DMS153 (cell line): ENCODE results near the gene GALNT6.
A peak's percentile ranks its signal among the peaks of the same experiment; 100 is the strongest.

ENCODE experiments used
- DNase-seq: peaks from one replicate; lab custom pipeline; 2025; lab: John Stamatoyannopoulos, UW

GALNT6 gene

GRCh38 chr12:51406290-51406689, 15.1 kb upstream of the GALNT6 start:
- DNase-seq, result no peak

- DNase-seq, result peak; percentile 79
These were observed 14.6 kb upstream of the GALNT6 start for GRCh38 chr12:51405801-51406207.

DNA sequence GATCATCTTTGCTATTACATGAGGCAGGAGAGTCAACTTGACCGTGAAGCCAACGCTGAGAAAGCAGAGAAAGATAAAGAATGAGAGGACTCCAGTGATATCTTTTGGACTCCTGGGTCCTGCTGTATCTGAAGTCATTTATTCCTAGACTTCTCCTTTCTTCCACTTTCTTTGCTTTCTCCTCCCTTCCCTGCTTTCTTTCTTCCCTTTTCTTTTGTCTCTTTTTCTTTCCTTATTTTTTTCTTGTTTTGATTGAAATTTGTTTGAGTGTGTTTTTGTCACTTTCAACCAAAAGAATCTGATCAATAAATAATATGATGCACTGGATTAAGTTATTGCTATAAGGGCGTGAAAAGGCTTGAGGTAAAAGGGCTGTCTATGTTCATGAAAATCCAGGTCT, 13.4 kb upstream of the GALNT6 start:
- DNase-seq, result no peak

DNA sequence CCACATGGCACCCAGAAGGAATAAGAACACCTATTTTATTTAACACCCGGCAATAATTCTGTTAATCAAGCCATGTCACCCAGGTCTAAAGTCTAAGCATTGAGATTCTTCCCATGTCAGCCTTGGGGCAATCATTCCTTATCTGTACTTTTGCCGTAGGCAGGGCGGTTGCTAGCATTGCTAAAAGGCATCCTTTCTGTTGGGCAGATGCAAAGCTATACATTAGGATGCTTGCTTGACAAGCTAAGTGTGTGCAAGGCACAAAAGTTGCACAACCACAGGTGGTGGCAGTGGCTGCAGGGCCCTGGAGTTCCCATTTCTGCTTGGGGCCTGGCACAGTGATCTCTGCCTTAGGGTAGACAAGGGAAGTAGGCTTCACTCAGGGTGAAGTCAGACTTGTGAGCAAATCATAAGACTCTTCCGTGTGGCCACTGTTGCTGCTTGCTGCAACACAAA, 12.5 kb upstream of the GALNT6 start:
- DNase-seq, result no peak

GRCh38 chr12:51403159-51403558, 12.0 kb upstream of the GALNT6 start:
- DNase-seq, result no peak

- no peak for DNase-seq
These were observed 10.7 kb upstream of the GALNT6 start for GRCh38 chr12:51401900-51402299.

GRCh38 chr12:51401486-51401885, 10.3 kb upstream of the GALNT6 start:
- DNase-seq, result no peak

DNA sequence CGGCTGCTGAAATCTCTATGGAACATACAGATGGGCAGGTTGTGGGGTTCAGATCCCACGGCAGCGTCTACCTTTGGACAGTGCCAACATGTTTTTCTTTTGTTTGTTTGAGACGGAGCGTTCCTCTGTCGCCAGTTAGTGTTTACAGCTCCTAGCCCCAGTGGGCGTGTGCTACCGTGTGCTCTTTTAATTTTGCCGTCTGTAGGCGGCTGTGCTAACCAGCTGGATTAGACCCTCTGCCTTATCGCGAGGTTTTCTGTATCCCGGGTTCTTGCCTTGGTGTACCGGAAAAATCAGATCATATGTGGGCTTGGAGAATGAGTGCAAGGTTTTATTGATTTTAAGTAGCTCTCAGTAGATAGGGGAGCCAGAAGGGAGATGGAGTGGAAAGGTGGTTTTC, 9.8 kb upstream of the GALNT6 start:
- no peak for DNase-seq

GRCh38 chr12:51399891-51400290, 8.7 kb upstream of the GALNT6 start:
- DNase-seq, result no peak

GRCh38 chr12:51397670-51398069, 6.5 kb upstream of the GALNT6 start:
- no peak for DNase-seq

- DNase-seq, result no peak
These were observed 4.4 kb upstream of the GALNT6 start for GRCh38 chr12:51395283-51396230.

DNA sequence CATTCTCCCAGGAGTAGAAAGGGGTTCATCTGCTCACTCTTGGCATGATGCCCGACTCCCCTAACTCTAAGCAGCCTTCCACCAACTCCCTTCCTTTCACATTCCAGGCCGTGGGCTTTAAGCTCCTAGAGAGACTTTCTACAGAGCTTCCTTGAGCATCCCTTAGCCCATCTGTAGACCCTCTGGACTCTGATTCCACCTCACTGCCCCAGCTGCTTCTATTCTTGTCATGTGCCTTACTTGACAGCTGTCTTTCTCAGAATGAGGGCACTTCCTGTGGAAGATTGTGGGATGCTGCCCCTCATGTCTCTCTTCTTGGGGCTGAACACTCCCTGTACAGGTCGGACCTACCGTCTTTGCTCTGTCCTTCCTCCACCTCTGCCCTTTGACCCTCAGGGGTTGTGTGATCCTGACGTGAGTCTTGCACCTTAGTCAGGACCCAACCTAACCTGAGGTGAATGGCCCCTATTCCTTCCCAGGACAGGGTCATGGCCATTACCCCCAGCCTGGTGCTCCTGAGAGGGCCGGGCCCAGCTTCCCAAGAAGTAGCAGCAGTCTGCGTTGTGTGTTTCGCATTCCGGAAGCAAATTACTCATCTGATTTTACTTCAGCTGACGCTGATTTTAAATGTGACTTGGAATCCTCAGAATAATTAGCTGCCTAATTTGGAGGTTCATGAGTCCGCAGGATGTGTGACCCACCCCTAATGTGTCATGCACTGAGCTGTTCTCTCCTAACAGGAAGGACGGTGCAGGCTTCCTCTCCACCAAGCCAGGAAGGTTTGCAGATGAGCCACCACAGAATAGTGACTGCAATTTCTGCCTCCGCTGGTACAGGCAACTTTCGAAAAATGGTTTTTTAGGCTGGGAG, 2.7 kb upstream of the GALNT6 start:
- no peak for DNase-seq

DNA sequence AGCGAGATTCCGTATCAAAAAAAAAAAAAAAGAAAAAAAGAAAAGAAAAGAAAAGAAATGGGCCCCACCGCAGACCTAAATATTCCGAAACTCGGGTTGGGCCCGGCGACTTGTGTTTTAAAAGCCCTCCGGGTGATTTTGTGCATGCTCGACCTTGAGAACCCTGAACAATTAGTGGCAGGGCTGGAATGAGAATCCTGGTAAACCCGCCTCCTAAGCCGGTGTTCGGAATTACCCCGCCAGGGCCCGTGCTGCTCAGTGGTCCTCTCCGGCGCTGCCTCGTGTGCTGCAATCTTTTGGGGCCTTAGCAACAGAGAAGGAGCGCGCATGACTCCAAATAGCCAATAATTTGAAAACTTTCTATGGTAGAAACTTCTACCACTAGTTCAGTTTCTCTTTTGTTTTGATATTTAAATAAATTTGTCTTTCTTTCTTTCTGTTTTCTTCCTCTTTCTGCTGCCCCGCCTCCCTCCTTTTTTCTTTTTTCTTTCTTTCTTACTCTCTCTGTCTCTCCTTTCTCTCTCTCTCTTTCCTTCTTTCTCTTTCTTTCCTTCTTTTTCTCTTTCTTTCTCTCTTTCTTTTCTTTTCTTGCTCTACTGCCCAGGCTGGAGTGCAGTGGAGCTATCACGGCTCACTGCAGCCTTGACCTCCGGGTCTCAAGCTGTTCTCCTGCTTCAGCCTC, 1.5 kb upstream of the GALNT6 start:
- DNase-seq, result no peak

GRCh38 chr12:51390891-51391282, 319 bp downstream of the GALNT6 start:
- DNase-seq, result no peak

DNA sequence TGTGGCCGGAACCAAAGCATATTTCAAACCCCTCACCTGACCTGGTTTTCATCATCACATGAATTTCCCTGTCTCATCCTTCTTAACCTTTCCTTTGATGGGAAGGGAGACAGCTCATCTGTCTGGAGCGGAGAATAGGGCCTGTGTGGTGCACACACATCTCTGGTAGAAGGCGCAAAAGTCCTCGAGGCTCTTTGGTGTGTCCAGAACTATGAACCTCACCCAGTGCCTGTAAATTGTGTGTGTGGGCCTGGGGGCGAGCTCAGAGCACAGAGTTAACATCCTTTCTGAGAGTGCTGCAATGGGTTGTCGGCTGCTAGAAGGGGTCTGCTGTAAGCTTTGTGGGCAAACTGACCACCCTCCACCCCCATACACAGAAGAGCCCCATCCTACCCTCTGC, 749 bp downstream of the GALNT6 start:
- no peak for DNase-seq

- DNase-seq, result no peak
These were observed 1.8 kb downstream of the GALNT6 start for GRCh38 chr12:51389302-51389999.

- DNase-seq, result no peak
These were observed 2.4 kb downstream of the GALNT6 start for GRCh38 chr12:51388846-51389245.

DNA sequence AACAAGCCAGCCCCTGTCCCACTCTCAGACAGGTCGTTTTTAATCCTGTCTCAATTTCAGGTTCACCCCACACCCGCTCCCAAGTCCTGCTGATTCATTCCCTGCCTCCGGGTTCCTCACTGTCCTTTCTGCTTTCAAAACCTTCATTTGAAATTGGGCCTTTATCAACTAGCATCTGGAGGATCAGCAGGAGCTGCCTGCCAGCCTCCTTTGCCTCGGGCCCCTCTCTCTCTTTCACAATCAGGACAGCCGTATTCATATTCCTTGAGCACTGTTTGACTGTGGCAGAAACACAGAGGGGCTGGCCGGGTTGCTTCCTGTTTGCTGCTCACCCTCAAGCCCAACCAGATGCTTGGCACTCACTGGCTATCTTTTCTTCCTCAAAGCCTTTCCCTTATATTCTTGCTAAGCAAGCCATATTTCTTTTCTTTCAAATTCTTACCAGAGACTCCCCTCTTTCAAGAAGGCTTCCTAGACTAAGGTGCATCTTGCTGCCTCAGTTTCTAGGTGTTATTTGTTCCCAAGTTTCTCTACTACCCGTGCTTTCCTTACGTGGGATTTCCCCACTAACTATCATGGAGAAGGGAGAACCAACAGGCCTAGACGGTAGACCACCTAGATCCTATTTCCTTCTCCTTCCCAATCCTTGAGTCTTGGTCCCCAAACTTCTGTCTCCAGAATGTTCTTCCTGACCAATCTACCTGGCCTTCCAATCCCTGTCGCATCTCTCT, 3.0 kb downstream of the GALNT6 start:
- DNase-seq, result no peak

GRCh38 chr12:51386351-51386750, 4.9 kb downstream of the GALNT6 start:
- no peak for DNase-seq

GRCh38 chr12:51383269-51383905, 7.8 kb downstream of the GALNT6 start:
- DNase-seq, result peak; percentile 26
